Neural crest cell (in vitro differentiated cells): Measurements from ENCODE around the gene CDK16. TPM values are rescaled to one million over a fixed set of nuclear protein-coding genes. Genes with fewer than 3 reads are reported as not detected.

ENCODE experiments used
- DNase-seq: peaks from one replicate; pipeline ENCODE4 v3.0.0; 2021; ENCODE audit warnings: low read depth, mixed read lengths, low spot score
- H3K27ac Mint-ChIP-seq: one replicate; pipeline ENCODE4 v1.8.0; 2021; ENCODE audit warnings: mild to moderate bottlenecking, mixed read lengths; ENCODE audit not compliant: unreplicated experiment
- H3K27me3 Mint-ChIP-seq: 2 replicates; pipeline ENCODE4 v1.8.0; 2021; ENCODE audit warnings: low read depth, mild to moderate bottlenecking, mixed read lengths
- H3K36me3 Mint-ChIP-seq: 2 replicates; pipeline ENCODE4 v1.8.0; 2021; ENCODE audit warnings: low read depth, mild to moderate bottlenecking, mixed read lengths
- H3K4me1 Mint-ChIP-seq: 2 replicates; pipeline ENCODE4 v1.8.0; 2021; ENCODE audit warnings: mixed read lengths
- H3K4me3 Mint-ChIP-seq: one replicate; pipeline ENCODE4 v1.8.0; 2021; ENCODE audit warnings: mild to moderate bottlenecking, mixed read lengths
- H3K9me3 Mint-ChIP-seq: 2 replicates; pipeline ENCODE4 v1.8.0; 2021; ENCODE audit warnings: mixed read lengths
- CTCF ChIP-seq: fragments of 200-600 bp; sonication (generic); conservative IDR thresholded peaks from 2 replicates; pipeline ENCODE4 v1.5.0; 2021; ENCODE audit warnings: antibody characterized with exemption, mild to moderate bottlenecking
- total RNA-seq: library from RNA; stranded (reverse); gene quantifications from 2 replicates; pipeline ENCODE4 v1.2.1, GENCODE V29; 2021

CDK16 gene
- total RNA-seq, 1 donor from 2014 or later: 289 TPM

- Mint-ChIP-seq H3K27ac (no peak overlapping the region), H3K4me3 (no peak overlapping the region), H3K27me3 (peaks cover 8% of the 10 kb centered on the region), H3K9me3 (peaks cover 3% of the 10 kb centered on the region), H3K36me3 (peaks cover 6% of the 10 kb centered on the region), H3K4me1 (peaks cover 10% of the 10 kb centered on the region)
- no peak for DNase-seq
- TF ChIP-seq CTCF: no peak
Observed at GRCh38 chrX:47186096-47186740, 32.3 kb upstream of the CDK16 start.

- Mint-ChIP-seq H3K36me3 (peaks cover 6% of the 10 kb centered on the region), H3K4me1 (peaks cover 18% of the 10 kb centered on the region), H3K27ac (no peak overlapping the region), H3K27me3 (peaks cover 9% of the 10 kb centered on the region), H3K9me3 (peaks cover 3% of the 10 kb centered on the region), H3K4me3 (no peak overlapping the region)
- DNase-seq: no peak
- TF ChIP-seq CTCF: no peak
Observed at GRCh38 chrX:47187106-47187677, 31.3 kb upstream of the CDK16 start.

DNA sequence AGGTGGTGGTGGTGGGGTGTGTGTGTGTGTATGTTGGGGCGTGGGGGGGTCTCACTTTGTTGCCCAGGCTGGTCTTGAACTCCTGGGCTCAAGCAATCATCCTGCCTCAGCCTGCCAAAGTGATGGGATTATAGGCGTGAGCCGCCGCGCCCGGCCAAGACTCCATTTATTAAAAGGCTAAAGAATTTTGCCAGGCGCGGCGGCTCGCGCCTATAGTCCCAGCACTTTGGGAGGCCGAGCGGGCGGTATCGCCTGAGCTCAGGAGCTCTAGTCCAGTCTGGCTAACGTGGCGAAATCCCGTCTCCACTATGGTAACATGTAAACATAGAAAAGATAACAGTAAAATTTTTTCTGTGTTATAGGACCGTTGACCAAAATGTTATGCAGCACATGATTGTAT, 28.6 kb upstream of the CDK16 start:
- no peak for DNase-seq
- H3K9me3 Mint-ChIP-seq: peaks cover 3% of the 10 kb centered on the region
- H3K27me3 Mint-ChIP-seq: peaks cover 9% of the 10 kb centered on the region
- H3K4me3 Mint-ChIP-seq: peak overlapping the region; percentile 92
- peaks cover 40% of the 10 kb centered on the region for H3K4me1 Mint-ChIP-seq
- no peak for TF ChIP-seq CTCF
- H3K27ac Mint-ChIP-seq: no peak overlapping the region
- H3K36me3 Mint-ChIP-seq: peaks cover 7% of the 10 kb centered on the region

DNA sequence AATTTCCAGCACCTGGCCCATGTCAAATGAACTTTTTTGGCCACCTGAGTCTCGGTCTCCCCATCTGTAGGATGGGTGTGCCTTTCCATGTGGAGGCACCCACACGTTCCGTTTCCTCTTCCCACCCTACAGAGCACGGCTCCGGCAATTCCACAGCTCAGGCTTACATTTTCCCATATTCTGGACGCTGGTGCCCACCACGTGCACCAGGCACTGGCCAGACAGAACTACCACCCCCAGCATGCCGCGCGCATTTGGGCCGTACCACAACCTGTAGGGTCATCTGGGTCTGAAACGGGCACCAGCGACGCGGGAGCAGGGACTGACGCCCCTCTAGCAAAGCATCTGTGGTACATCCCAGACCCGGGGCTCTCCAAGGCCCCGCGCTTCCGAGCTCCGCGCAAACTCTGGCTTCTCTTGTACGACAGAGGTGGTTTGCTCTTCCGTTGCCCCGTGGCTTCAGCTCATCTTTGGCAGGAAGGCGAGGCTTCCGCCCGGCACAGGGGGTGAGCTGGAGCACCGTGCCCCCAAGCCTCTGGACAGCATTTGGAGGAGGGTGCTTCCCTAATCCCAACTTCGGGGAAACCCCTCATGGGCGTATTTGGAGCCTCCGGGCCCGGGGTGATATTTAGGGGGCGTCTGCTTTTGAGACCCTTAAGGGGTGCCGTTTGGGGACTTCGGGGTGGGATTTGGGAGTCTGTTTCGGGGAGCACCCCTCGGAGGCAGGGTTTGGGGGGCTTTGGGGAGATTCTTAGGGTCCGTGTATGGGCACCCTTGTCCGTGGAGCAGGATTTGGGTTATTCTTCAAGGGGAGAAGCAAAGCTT, 27.8 kb upstream of the CDK16 start:
- TF ChIP-seq CTCF: no peak
- H3K4me1 Mint-ChIP-seq: peaks cover 47% of the 10 kb centered on the region
- peaks cover 8% of the 10 kb centered on the region for H3K36me3 Mint-ChIP-seq
- H3K9me3 Mint-ChIP-seq: peaks cover 3% of the 10 kb centered on the region
- peak overlapping the region; percentile 93 for H3K27ac Mint-ChIP-seq
- H3K4me3 Mint-ChIP-seq: peak overlapping the region; percentile 92
- peak; percentile 76 for DNase-seq
- H3K27me3 Mint-ChIP-seq: peaks cover 9% of the 10 kb centered on the region

DNA sequence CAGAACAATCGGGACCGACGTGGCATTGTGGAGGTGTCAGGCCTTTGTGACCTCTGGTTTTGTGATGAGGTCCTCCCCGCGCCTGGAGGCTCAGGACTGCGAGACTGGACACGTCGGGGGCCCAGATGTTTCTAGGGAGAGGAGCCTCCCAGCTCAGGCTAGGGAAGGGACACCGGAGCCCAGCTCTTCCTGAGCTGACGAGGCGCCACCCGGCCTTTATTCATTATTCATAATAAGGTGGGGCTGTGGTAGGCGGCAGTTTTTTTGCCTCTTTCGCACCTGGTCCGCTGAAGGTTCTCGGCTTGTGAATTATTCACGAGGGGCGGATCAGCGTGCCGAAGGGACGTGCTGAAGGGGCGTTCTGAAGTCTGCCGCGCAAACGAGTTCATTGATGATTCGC, 27.1 kb upstream of the CDK16 start:
- H3K9me3 Mint-ChIP-seq: peaks cover 3% of the 10 kb centered on the region
- H3K4me1 Mint-ChIP-seq: peaks cover 54% of the 10 kb centered on the region
- peak overlapping the region; percentile 92 for H3K4me3 Mint-ChIP-seq
- TF ChIP-seq CTCF: no peak
- H3K27me3 Mint-ChIP-seq: peaks cover 9% of the 10 kb centered on the region
- DNase-seq: peak; percentile 17
- H3K27ac Mint-ChIP-seq: no peak overlapping the region
- H3K36me3 Mint-ChIP-seq: peaks cover 14% of the 10 kb centered on the region
